ENCODE measurements around the gene ISYNA1.
A peak's percentile ranks its signal among the peaks of the same experiment; 100 is the strongest.

Gene ISYNA1

GRCh38 chr19:18437491-18438330 lies at the start of gene ISYNA1:
Gene ISYNA1, minus strand, starts transcription at chr19:18438133. Its CDS starts 154 bp downstream, at chr19:18437979.
- DNase-seq = no peak

- DNase-seq = no peak
Measured at GRCh38 chr19:18486746-18487145, 48.8 kb upstream of the ISYNA1 start.

- DNase-seq = no peak
Measured at GRCh38 chr19:18484992-18485391, 47.1 kb upstream of the ISYNA1 start.

GRCh38 chr19:18483119-18483890 lies 45.4 kb upstream of the ISYNA1 start:
- no peak for DNase-seq

- DNase-seq = peak; percentile 28
Measured at GRCh38 chr19:18481505-18482222, 43.7 kb upstream of the ISYNA1 start.

GRCh38 chr19:18480006-18480691 lies 42.2 kb upstream of the ISYNA1 start:
- DNase-seq = no peak

- peak; percentile 84 for DNase-seq
Measured at GRCh38 chr19:18478545-18479311, 40.8 kb upstream of the ISYNA1 start.

GRCh38 chr19:18477974-18478373 lies 40.0 kb upstream of the ISYNA1 start:
- no peak for DNase-seq

GRCh38 chr19:18477042-18477779 lies 39.3 kb upstream of the ISYNA1 start:
- DNase-seq = no peak

GRCh38 chr19:18476507-18477041 lies 38.6 kb upstream of the ISYNA1 start:
- DNase-seq = no peak

GRCh38 chr19:18475762-18476331 lies 37.9 kb upstream of the ISYNA1 start:
- DNase-seq = no peak

GRCh38 chr19:18475004-18475453 lies 37.1 kb upstream of the ISYNA1 start:
- peak; percentile 51 for DNase-seq

GRCh38 chr19:18474366-18474887 lies 36.5 kb upstream of the ISYNA1 start:
- DNase-seq = no peak

GRCh38 chr19:18473706-18474087 lies 35.8 kb upstream of the ISYNA1 start:
- DNase-seq = no peak

GRCh38 chr19:18473003-18473705 lies 35.2 kb upstream of the ISYNA1 start:
- no peak for DNase-seq

GRCh38 chr19:18470787-18471186 lies 32.9 kb upstream of the ISYNA1 start:
- no peak for DNase-seq

GRCh38 chr19:18469069-18469846 lies 31.3 kb upstream of the ISYNA1 start:
- DNase-seq = peak; percentile 66

- no peak for DNase-seq
Measured at GRCh38 chr19:18468517-18468916, 30.6 kb upstream of the ISYNA1 start.

GRCh38 chr19:18467978-18468377 lies 30.0 kb upstream of the ISYNA1 start:
- DNase-seq = no peak

Measured in activated CD4-positive, alpha-beta T cell treated with anti-CD3 and anti-CD28 coated beads, Interleukin-2, Interleukin-6, amounts not matched to agents 100 ng/mL and 50 ng/mL, durations not matched to agents 16 hours and 8 hours (primary cell).